ENCODE measurements around the gene IPMK.

IPMK gene

DNA sequence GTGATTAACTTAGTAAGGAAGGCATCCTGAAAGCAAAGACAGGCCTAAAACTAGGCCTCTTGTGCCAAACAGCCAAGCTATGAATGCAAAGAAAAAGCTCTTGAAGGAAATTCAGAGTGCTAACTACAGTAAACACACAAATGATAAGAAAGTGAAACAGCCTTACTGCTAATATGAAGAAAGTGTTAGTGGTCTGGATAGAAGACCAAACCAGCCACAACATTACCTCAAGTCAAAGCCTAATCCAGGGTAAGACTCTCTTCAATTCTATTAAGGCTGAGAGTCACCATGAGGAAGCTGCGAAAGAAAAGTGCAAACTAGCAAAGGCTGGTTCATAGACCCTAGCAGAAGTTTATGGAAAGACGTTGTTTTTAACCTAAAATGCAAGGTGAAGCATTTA is 66.0 kb downstream of the IPMK start:
- TF ChIP-seq SIN3A (IDR thresholded peaks at IDR 0.05; ENCODE audit: borderline replicate concordance, insufficient read depth, low read length) (no peak), TAF1 (IDR thresholded peaks at IDR 0.05; ENCODE audit: borderline replicate concordance, insufficient read depth, low read length) (no peak), POLR2AphosphoS5 (IDR thresholded peaks at IDR 0.05; ENCODE audit: low read depth, low read length) (no peak), FOXP2 (optimal IDR thresholded peaks at IDR 0.05; ENCODE audit: borderline replicate concordance, extremely low read depth, extremely low read length, insufficient read depth) (no peak)
- TF ChIP-seq, protein P1, sequence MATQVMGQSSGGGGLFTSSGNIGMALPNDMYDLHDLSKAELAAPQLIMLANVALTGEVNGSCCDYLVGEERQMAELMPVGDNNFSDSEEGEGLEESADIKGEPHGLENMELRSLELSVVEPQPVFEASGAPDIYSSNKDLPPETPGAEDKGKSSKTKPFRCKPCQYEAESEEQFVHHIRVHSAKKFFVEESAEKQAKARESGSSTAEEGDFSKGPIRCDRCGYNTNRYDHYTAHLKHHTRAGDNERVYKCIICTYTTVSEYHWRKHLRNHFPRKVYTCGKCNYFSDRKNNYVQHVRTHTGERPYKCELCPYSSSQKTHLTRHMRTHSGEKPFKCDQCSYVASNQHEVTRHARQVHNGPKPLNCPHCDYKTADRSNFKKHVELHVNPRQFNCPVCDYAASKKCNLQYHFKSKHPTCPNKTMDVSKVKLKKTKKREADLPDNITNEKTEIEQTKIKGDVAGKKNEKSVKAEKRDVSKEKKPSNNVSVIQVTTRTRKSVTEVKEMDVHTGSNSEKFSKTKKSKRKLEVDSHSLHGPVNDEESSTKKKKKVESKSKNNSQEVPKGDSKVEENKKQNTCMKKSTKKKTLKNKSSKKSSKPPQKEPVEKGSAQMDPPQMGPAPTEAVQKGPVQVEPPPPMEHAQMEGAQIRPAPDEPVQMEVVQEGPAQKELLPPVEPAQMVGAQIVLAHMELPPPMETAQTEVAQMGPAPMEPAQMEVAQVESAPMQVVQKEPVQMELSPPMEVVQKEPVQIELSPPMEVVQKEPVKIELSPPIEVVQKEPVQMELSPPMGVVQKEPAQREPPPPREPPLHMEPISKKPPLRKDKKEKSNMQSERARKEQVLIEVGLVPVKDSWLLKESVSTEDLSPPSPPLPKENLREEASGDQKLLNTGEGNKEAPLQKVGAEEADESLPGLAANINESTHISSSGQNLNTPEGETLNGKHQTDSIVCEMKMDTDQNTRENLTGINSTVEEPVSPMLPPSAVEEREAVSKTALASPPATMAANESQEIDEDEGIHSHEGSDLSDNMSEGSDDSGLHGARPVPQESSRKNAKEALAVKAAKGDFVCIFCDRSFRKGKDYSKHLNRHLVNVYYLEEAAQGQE (IDR thresholded peaks at IDR 0.05; ENCODE audit: insufficient read depth in 1 of 2, low read depth in 2 of 2, low read length in 2 of 2): no peak

DNA sequence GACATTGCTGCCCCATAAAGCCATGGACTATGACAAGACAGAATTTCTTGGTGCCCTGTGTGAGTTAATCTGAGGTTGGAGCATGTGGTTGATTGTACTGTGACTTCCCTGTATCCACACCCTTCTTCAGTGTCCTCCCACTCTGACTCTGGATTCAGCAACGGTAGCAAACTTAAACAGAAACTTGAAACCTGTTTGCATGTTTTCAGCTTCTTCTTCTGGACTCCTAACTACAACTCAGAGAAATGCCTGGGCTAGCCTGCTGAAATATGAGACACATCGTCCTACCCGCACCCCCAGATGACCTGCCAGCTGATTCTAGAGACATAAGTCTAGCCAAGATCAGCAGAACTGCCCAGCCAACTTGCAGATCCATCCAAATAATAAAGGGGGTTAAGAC is 78.4 kb downstream of the IPMK start:
- TF ChIP-seq, protein P1 (IDR thresholded peaks at IDR 0.05; ENCODE audit: insufficient read depth in 1 of 2, low read depth in 2 of 2, low read length in 2 of 2): no peak
- TF ChIP-seq POLR2AphosphoS5 (IDR thresholded peaks at IDR 0.05; ENCODE audit: low read depth, low read length) (no peak), SIN3A (IDR thresholded peaks at IDR 0.05; ENCODE audit: borderline replicate concordance, insufficient read depth, low read length) (no peak), TAF1 (IDR thresholded peaks at IDR 0.05; ENCODE audit: borderline replicate concordance, insufficient read depth, low read length) (no peak), FOXP2 (optimal IDR thresholded peaks at IDR 0.05; ENCODE audit: borderline replicate concordance, extremely low read depth, extremely low read length, insufficient read depth) (no peak)

DNA sequence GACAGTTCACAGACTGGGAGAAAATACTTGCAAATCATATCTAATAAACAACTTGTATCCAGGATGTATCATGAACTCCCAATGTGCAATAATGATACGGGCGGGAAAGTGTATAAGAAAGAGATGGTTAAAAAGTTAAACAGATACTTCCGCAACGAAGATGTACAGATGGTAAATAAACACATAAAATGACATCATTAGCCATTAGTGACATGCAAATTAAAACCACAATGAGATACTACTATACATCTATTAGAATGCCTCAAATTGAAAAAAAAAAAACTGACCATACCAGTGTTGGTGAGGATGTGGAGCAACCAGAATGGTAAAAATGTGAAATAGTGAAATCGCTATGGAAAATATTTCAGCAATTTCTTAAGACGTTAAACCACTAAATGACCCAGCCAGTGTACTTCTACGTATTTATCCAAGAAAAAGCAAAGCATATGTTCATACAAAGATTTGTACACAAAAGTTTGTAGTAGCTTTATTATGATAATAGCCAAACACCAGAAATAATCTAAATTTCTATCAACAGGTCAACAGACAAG is 83.5 kb downstream of the IPMK start:
- TF ChIP-seq, protein P1 (IDR thresholded peaks at IDR 0.05; ENCODE audit: insufficient read depth in 1 of 2, low read depth in 2 of 2, low read length in 2 of 2): no peak
- TF ChIP-seq TAF1 (IDR thresholded peaks at IDR 0.05; ENCODE audit: borderline replicate concordance, insufficient read depth, low read length) (no peak), FOXP2 (optimal IDR thresholded peaks at IDR 0.05; ENCODE audit: borderline replicate concordance, extremely low read depth, extremely low read length, insufficient read depth) (no peak), POLR2AphosphoS5 (IDR thresholded peaks at IDR 0.05; ENCODE audit: low read depth, low read length) (no peak), SIN3A (IDR thresholded peaks at IDR 0.05; ENCODE audit: borderline replicate concordance, insufficient read depth, low read length) (no peak)

DNA sequence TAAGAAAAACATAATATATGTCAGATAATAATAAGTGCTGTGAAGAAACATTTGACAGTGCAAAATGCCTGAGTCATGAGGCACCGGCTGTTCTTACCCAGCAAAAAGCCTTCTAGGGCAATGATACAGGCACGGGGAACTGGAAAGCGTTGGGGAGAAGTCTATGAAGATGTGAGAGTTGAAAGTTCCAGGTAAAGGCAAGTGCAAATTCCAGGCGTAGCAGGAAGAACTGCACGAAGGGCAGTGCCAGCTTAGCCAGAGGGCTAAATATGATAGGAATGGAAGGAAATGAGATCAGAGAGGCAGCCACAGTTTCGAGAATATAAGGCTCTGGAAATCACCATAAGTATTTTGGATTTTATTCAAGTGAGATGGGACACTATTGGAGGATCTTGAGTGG is 87.0 kb downstream of the IPMK start:
- TF ChIP-seq SIN3A (IDR thresholded peaks at IDR 0.05; ENCODE audit: borderline replicate concordance, insufficient read depth, low read length): no peak
- no peak for TF ChIP-seq FOXP2 (optimal IDR thresholded peaks at IDR 0.05; ENCODE audit: borderline replicate concordance, extremely low read depth, extremely low read length, insufficient read depth)
- TF ChIP-seq TAF1 (IDR thresholded peaks at IDR 0.05; ENCODE audit: borderline replicate concordance, insufficient read depth, low read length): no peak
- no peak for TF ChIP-seq POLR2AphosphoS5 (IDR thresholded peaks at IDR 0.05; ENCODE audit: low read depth, low read length)

DNA sequence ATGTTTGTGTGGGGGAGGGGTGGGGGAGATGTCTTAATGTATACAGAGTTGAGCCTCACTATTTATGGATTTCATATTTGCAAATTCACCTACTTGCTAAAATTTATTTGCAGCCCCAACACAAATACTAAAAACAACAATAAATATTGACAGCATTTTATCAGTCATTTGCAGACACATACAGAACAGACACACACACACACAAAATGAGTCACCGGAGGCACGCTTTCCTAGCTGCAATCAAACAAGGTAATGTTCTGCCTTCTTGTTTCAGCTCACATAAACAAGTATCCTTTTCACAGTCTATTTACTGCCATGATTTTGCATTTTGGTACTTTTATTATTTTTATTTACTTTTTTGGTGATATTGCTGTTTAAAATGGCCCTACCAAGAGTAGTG is 88.5 kb downstream of the IPMK start:
- no peak for TF ChIP-seq TAF1 (IDR thresholded peaks at IDR 0.05; ENCODE audit: borderline replicate concordance, insufficient read depth, low read length)

DNA sequence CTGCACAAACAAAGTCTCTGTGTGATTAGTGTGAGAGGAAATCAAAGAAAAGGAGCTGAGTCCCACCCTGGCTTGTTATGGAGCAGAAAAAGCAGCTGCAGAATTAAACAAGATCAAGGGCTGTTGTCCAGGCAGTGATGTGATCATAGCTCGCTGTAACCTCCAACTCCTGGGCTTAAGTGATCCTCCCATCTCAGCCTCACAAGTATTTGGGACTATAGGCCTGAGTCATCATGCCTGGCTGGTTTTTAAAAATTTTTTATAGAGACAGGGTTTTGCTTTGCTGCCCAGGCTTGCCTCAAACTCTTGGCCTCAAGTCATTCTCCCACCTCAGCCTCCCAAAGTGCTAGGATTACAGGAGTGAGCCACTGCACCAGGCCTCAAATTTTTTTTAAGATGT is 88.9 kb downstream of the IPMK start:
- TF ChIP-seq POLR2AphosphoS5 (IDR thresholded peaks at IDR 0.05; ENCODE audit: low read depth, low read length): no peak
